Activated CD4-positive, alpha-beta memory T cell treated with anti-CD3 and anti-CD28 coated beads for 36 hours (primary cell): ENCODE data around the gene TPI1. TPM values are rescaled to one million over a fixed set of nuclear protein-coding genes. Genes with fewer than 3 reads are reported as not detected.

ENCODE experiments used
- CTCF ChIA-PET: fragments of 350-600 bp; sonication (Branson Sonifier 250); formaldehyde crosslinking; loops from one replicate; lab custom pipeline; 2021; ENCODE audit warnings: antibody characterized with exemption, inconsistent platforms; lab: Charles Lee
- POLR2A ChIA-PET: fragments of 350-600 bp; sonication (Branson Sonifier 250); formaldehyde crosslinking; loops from one replicate; lab custom pipeline; 2021; ENCODE audit warnings: antibody characterized with exemption; lab: Charles Lee
- DNase-seq: peaks from one replicate; pipeline ENCODE4 v3.0.0-alpha.2; 2020
- H3K27ac Mint-ChIP-seq: one replicate; pipeline ENCODE4 v1.8.0; 2021; ENCODE audit warnings: mixed read lengths
- H3K27me3 Mint-ChIP-seq: one replicate; pipeline ENCODE4 v1.8.0; 2021; ENCODE audit warnings: mixed read lengths
- H3K36me3 Mint-ChIP-seq: one replicate; pipeline ENCODE4 v1.8.0; 2021; ENCODE audit warnings: mixed read lengths
- H3K4me1 Mint-ChIP-seq: one replicate; pipeline ENCODE4 v1.8.0; 2021; ENCODE audit warnings: low read depth, mixed read lengths
- H3K4me3 Mint-ChIP-seq: one replicate; pipeline ENCODE4 v1.8.0; 2021; ENCODE audit warnings: mild to moderate bottlenecking, mixed read lengths
- H3K9me3 Mint-ChIP-seq: one replicate; pipeline ENCODE4 v1.8.0; 2021; ENCODE audit warnings: mixed read lengths
- intact Hi-C: fragments of 100-400 bp; cut with micrococcal nuclease; formaldehyde crosslinking; loops from one replicate; pipeline ENCODE4 v1.15.1; 2023
- total RNA-seq, 2 experiments: library from RNA; stranded (reverse); gene quantifications; one replicate each; pipeline ENCODE4 v1.2.3, GENCODE V29; 2021

Gene TPI1
- total RNA-seq, 2 experiments from 2014 or later = 1,432 to 1,495 TPM

- POLR2A ChIA-PET = interaction anchor here (3.7 kb wide), 1 partner anchor 13 kb away, joined by 16 read pairs; the partner anchor contains the start of genes CDCA3 and USP5
- Mint-ChIP-seq H3K27me3 (no peaks in the 10 kb centered on the region), H3K27ac (no peak overlapping the region), H3K4me1 (peaks cover 2% of the 10 kb centered on the region), H3K4me3 (no peak overlapping the region), H3K36me3 (no peaks in the 10 kb centered on the region), H3K9me3 (no peaks in the 10 kb centered on the region)
- DNase-seq = no peak
- intact Hi-C loops = no loop called here
- CTCF ChIA-PET = interaction anchor here (1.1 to 2.3 kb wide), 3 partner anchors 8 to 33 kb away, joined by 3 to 10 read pairs (median 8); partner anchors contain the start of gene SPSB2
Observed at GRCh38 chr12:6838854-6839253, 28.5 kb upstream of the TPI1 start.

GRCh38 chr12:6839482-6840201 lies 27.7 kb upstream of the TPI1 start:
- intact Hi-C loops = no loop called here
- no peak for DNase-seq
- Mint-ChIP-seq H3K36me3 (no peaks in the 10 kb centered on the region), H3K27me3 (no peaks in the 10 kb centered on the region), H3K9me3 (no peaks in the 10 kb centered on the region), H3K4me3 (no peak overlapping the region), H3K4me1 (peaks cover 2% of the 10 kb centered on the region), H3K27ac (no peak overlapping the region)
- CTCF ChIA-PET = interaction anchor here (1.1 to 2.3 kb wide), 4 partner anchors 9 to 33 kb away, joined by 3 to 10 read pairs (median 6); partner anchors contain the start of gene SPSB2
- POLR2A ChIA-PET = interaction anchor here (1.1 to 3.7 kb wide), 2 partner anchors 11 to 12 kb away, joined by 3 to 16 read pairs; partner anchors contain the start of genes CDCA3 and USP5

GRCh38 chr12:6840330-6840729 lies 27.0 kb upstream of the TPI1 start:
- Mint-ChIP-seq H3K9me3 (no peaks in the 10 kb centered on the region), H3K4me1 (peaks cover 2% of the 10 kb centered on the region), H3K36me3 (no peaks in the 10 kb centered on the region), H3K4me3 (no peak overlapping the region), H3K27ac (no peak overlapping the region), H3K27me3 (no peaks in the 10 kb centered on the region)
- intact Hi-C loops = no loop called here
- no peak for DNase-seq
- ChIA-PET CTCF (interaction anchor here (1.1 to 2.3 kb wide), 4 partner anchors 15 to 87 kb away, joined by 4 to 10 read pairs (median 6); partner anchors contain the start of genes MLF2 and SPSB2), POLR2A (interaction anchor here (1.1 to 3.7 kb wide), 2 partner anchors 11 kb away, joined by 3 to 16 read pairs; partner anchors contain the start of genes CDCA3 and USP5)

GRCh38 chr12:6840761-6841515 lies 26.4 kb upstream of the TPI1 start, which contains the start of gene GNB3:
GNB3 (plus strand) TSS chr12:6840925; CDS start chr12:6841288, 363 bp downstream.
- intact Hi-C loops = no loop called here

GRCh38 chr12:6842075-6842474 lies 25.3 kb upstream of the TPI1 start:
- H3K4me3 Mint-ChIP-seq = no peak overlapping the region
- no peaks in the 10 kb centered on the region for H3K4me1 Mint-ChIP-seq
- ChIA-PET POLR2A (interaction anchor here (1.3 to 3.7 kb wide), 2 partner anchors 9 to 10 kb away, joined by 5 to 16 read pairs; partner anchors contain the start of genes CDCA3 and USP5), CTCF (interaction anchor here (1.0 to 2.6 kb wide), 5 partner anchors 9 to 28 kb away, joined by 3 to 9 read pairs (median 4); partner anchors contain the start of genes CDCA3 and P3H3)
- H3K27me3 Mint-ChIP-seq = no peaks in the 10 kb centered on the region
- no peaks in the 10 kb centered on the region for H3K9me3 Mint-ChIP-seq
- intact Hi-C loops = no loop called here
- no peak for DNase-seq
- H3K36me3 Mint-ChIP-seq = no peaks in the 10 kb centered on the region
- H3K27ac Mint-ChIP-seq = no peak overlapping the region

More at GRCh38 chr12:6840761-6841515, 26.4 kb upstream of the TPI1 start, which contains the start of gene GNB3:
- no peaks in the 10 kb centered on the region for H3K9me3 Mint-ChIP-seq
- no peak within 1 kb of the TSS for H3K27ac Mint-ChIP-seq
- no peaks in the 10 kb centered on the region for H3K4me1 Mint-ChIP-seq
- no peak within 1 kb of the TSS for H3K4me3 Mint-ChIP-seq
- no peak for DNase-seq
- no peaks in the 10 kb centered on the region for H3K27me3 Mint-ChIP-seq
- POLR2A ChIA-PET = interaction anchor here (1.1 to 3.7 kb wide), 2 partner anchors 11 to 12 kb away, joined by 3 to 16 read pairs; partner anchors contain the start of genes CDCA3 and USP5
- H3K36me3 Mint-ChIP-seq = no peaks in the 10 kb centered on the region
- CTCF ChIA-PET = interaction anchor here (1.4 to 2.6 kb wide), 4 partner anchors 12 to 88 kb away, joined by 5 to 10 read pairs (median 8); partner anchors contain the start of genes MLF2, P3H3 and SPSB2

GRCh38 chr12:6843118-6843902 lies 24.0 kb upstream of the TPI1 start:
- CTCF ChIA-PET = interaction anchor here (1.4 to 4.8 kb wide), 3 partner anchors 9 to 29 kb away, joined by 3 to 35 read pairs (median 9); partner anchors contain the start of gene P3H3
- Mint-ChIP-seq H3K27me3 (no peaks in the 10 kb centered on the region), H3K27ac (no peak overlapping the region), H3K4me1 (no peaks in the 10 kb centered on the region), H3K4me3 (no peak overlapping the region), H3K9me3 (no peaks in the 10 kb centered on the region), H3K36me3 (peaks cover 5% of the 10 kb centered on the region)
- DNase-seq = no peak
- intact Hi-C loops = no loop called here
- POLR2A ChIA-PET = interaction anchor here (1.1 to 1.3 kb wide), 2 partner anchors 8 to 24 kb away, joined by 3 to 5 read pairs; partner anchors contain the start of genes CDCA3, TPI1 and USP5

GRCh38 chr12:6845395-6845794 lies 21.9 kb upstream of the TPI1 start:
- no peaks in the 10 kb centered on the region for H3K9me3 Mint-ChIP-seq
- DNase-seq = no peak
- peaks cover 19% of the 10 kb centered on the region for H3K36me3 Mint-ChIP-seq
- H3K4me1 Mint-ChIP-seq = peaks cover 9% of the 10 kb centered on the region
- intact Hi-C loops = no loop called here
- H3K27ac Mint-ChIP-seq = no peak overlapping the region
- ChIA-PET POLR2A (no interaction called here), CTCF (interaction anchor here (0.6 to 4.8 kb wide), 4 partner anchors 11 to 248 kb away, joined by 3 to 35 read pairs (median 4); partner anchors contain the start of gene MLF2)
- H3K4me3 Mint-ChIP-seq = no peak overlapping the region
- no peaks in the 10 kb centered on the region for H3K27me3 Mint-ChIP-seq

- no peak for DNase-seq
Observed at GRCh38 chr12:6846316-6846869, 20.9 kb upstream of the TPI1 start.

GRCh38 chr12:6847676-6848075 lies 19.7 kb upstream of the TPI1 start:
- ChIA-PET POLR2A (interaction anchor here (1.2 to 1.6 kb wide), 2 partner anchors 20 to 24 kb away, joined by 3 to 4 read pairs; partner anchors contain the start of gene TPI1), CTCF (interaction anchor here (1.0 to 2.3 kb wide), 3 partner anchors 12 to 25 kb away, joined by 7 to 13 read pairs (median 8); partner anchors contain the start of gene SPSB2)
- Mint-ChIP-seq H3K27ac (no peak overlapping the region), H3K4me3 (no peak overlapping the region), H3K9me3 (no peaks in the 10 kb centered on the region), H3K27me3 (no peaks in the 10 kb centered on the region), H3K4me1 (peaks cover 12% of the 10 kb centered on the region), H3K36me3 (peaks cover 22% of the 10 kb centered on the region)
- intact Hi-C loops = no loop called here
- no peak for DNase-seq

More at GRCh38 chr12:6846316-6846869, 20.9 kb upstream of the TPI1 start:
- Mint-ChIP-seq H3K4me3 (no peak overlapping the region), H3K27ac (no peak overlapping the region), H3K9me3 (no peaks in the 10 kb centered on the region), H3K36me3 (peaks cover 22% of the 10 kb centered on the region), H3K27me3 (no peaks in the 10 kb centered on the region), H3K4me1 (peaks cover 12% of the 10 kb centered on the region)
- intact Hi-C loops = no loop called here
- ChIA-PET POLR2A (interaction anchor here (1.6 kb wide), 1 partner anchor 21 kb away, joined by 4 read pairs; the partner anchor contains the start of gene TPI1), CTCF (interaction anchor here (4.8 kb wide), 1 partner anchor 12 kb away, joined by 35 read pairs; no protein-coding TSS in a partner anchor)

- H3K9me3 Mint-ChIP-seq = no peaks in the 10 kb centered on the region
- no peak overlapping the region for H3K27ac Mint-ChIP-seq
- ChIA-PET POLR2A (no interaction called here), CTCF (interaction anchor here (2.2 to 2.3 kb wide), 2 partner anchors 14 to 23 kb away, joined by 8 to 13 read pairs; partner anchors contain the start of gene SPSB2)
- no peaks in the 10 kb centered on the region for H3K27me3 Mint-ChIP-seq
- peaks cover 24% of the 10 kb centered on the region for H3K4me1 Mint-ChIP-seq
- H3K4me3 Mint-ChIP-seq = peak overlapping the region; percentile 95
- intact Hi-C loops = no loop called here
- DNase-seq = no peak
- H3K36me3 Mint-ChIP-seq = peaks cover 22% of the 10 kb centered on the region
Observed at GRCh38 chr12:6849427-6849826, 17.9 kb upstream of the TPI1 start.
